HG03439 (cell line): ENCODE measurements around the gene NPEPL1.
A peak's percentile ranks its signal among the peaks of the same experiment; 100 is the strongest.

Experiments used
- ATAC-seq: cut with Tn5 transposase; IDR thresholded peaks from one replicate; pipeline ENCODE4 v1.9.1; 2021; ENCODE audit warnings: mild to moderate bottlenecking, moderate library complexity; ENCODE audit not compliant: unreplicated experiment

Gene NPEPL1

DNA sequence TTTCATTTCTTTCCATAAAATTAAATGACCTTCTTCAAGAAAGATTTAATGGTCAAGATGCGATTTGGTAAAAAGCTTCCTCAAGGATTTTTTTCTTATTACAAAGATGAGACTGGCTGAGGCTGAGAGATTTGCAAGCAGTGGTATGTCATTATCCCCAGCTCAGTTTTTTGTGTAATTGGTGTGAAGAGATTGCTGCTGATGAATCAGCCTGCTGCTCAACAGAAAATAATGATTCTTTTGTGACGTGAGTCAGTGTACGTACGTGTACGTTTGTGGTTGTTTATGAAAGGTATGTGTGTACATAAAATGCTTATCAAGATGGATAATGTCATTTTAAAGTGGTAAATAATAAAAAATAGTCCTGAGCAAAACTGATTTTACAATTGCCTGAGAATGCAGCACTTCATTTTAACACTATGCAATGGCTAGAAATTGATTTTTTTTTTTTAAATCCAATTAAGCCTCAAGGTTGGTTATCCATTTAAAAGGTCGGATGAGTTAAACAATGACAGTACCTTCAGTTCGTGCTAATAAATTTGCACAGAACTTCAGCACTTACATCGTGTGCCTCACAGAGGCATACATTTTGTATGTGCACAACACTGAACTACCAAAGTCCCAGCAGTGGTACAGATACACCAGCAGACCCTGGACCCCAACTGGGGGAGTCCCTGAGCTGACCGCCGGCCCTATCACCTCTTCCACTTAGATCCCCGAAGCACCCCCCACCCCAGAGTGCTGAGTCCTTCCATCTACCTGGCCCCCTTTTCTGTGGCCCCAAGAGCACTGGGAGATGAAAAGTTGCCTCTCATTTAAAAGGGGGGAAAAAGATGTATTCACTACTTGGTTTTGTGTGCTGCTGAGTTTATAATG, 9.7 kb upstream of the NPEPL1 start:
- no peak for ATAC-seq

DNA sequence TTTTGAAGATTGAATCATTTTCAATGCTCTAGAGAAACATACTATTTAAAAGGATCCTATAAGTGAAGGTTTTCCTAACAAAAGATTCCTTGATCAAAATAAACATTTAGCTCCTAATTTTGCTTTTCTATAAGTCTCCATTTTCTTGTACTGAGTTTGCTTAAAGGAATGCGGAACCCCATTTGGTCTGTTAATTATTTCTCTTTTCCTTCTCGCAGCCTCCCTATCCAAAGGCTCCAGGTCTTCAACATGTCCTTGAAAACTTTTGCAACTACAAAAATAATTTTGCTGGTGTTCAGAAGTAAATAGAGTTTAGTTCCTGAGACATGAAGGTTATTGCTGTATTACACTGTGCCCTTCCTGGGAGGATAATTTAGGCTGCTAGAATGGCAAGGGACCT, 8.3 kb upstream of the NPEPL1 start:
- ATAC-seq = no peak

DNA sequence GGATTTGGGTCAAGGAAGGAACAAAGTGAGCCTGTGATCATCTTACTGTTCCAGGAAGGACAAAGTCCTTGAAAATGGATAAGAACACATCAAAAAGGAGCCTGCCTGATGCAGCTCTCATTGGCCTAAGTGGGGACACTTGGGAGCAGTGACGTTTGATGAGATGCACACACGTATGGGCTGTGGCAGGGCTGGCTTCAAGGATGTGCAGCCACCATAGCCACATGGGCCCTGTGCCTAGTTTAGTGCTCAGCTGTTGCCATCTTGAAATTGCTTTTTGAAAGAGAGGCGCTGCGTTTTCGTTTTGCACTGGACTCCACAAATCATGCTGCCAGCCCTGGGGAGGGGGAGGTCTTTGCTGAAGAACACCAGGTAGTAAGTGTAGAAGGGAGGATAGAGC, 6.6 kb upstream of the NPEPL1 start:
- no peak for ATAC-seq

GRCh38 chr20:58688414-58688813, 4.2 kb upstream of the NPEPL1 start:
- ATAC-seq = no peak

GRCh38 chr20:58688840-58689239, 3.8 kb upstream of the NPEPL1 start:
- ATAC-seq = no peak

DNA sequence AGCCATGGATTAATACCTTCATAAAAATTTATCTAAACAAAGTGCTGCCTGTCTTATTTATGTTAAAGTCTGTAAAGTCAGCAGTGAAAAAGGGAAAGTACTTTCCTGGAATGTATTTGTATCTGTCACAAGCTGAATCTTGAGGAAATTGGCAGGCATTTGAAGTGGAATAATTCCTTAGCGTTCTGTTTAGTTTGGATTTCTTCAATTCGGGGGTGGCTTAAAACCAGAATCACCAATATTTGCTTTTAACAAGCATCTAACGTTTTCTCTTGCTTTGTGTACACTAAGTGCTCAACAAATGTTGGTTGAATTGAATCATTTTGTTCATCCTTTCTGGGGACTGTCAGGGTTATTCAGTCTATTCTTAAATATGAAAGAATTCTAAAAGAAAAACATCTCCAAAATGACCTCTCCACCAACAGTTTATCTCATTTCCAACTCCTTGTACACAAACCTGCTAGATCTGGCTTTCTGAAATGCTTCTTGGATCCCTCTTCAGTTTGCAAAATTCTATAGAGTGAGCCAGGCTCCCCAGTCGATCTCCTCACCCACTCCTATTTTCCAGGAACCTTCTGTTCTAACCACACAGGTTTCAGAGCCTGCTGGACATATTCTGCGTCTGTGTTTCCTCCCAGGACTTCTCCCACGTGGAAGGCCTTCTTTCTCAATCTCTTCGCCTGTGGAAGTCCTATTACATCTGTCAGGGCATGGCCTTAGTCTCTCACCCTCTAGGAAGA, 2.0 kb upstream of the NPEPL1 start:
- ATAC-seq = no peak

DNA sequence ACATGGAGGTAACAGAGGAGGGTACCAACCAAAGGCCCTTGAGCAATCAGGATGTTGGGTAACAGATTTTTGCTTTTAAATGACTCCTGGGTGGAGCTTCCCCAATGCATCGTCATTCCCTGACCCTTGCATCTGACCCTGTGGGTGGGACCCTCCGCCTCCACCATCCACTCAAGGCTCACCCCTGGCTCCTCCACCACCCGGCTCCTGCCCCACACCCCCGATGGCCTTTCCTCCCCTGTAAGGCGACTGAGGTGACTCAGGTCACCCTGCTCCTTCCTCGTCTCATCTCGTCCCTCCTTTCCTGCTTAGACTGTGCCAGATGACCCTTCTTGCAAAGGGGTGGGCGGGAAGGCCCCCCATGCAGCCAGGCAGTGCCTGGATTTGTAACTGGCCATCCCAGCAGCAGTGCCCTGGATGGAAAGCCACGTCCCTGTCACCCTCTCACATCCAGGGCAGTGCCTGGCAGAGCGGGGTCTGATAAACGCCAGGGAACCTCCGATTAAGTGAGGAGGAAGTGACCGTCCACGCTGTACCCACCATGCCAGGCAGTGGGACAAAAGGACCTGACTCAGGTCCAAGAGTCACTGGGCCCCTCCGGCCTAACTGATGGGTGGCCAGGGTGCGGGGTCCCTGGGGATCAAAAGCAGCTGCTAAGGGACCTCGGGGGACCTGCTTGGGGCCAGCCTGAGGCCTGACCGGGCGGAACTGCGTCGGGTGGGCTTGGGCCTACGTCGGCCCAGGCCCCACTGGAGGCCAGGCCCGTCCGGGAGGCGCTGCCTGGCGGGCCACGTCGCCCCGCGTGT, 624 bp upstream of the NPEPL1 start:
- no peak for ATAC-seq

- ATAC-seq = peak; percentile 9
These were observed 816 bp downstream of the NPEPL1 start for GRCh38 chr20:58693226-58694006.

DNA sequence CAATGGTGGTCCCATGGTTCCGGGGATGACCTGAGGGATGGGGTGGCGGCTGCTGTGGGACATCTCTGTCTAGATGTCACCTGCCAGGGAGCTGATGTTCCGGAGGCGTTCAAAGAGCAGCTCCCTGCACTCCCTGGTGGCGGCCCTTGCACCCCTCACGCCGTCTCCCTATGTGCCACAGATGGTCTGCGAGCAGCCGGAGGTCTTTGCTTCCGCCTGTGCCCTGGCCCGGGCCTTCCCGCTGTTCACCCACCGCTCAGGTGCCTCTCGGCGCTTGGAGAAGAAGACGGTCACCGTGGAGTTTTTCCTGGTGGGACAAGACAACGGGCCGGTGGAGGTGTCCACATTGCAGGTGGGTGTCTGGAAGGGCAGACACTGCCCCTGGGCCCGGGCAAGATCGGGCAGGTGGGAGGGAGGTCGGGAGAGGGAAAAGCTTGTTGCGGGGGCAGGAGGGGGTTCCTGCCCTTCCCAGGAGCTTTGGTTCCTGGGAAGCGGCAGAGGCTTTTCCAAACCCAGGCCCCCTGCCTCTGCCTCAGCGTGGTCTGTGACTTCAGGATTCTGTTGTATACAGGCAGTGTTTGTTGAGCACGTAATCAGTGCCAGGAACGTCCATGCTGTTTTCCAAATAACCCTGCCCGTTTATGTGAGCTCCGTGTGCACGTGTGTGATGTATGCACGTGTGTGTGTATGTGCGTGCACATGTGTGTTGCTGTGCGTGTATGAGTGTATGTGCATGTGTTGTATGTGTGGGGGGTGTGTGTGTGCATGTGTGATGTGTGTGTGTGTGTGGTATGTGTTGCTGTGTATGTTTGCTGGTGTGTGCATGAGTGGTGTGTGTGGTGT, 1.9 kb downstream of the NPEPL1 start:
- no peak for ATAC-seq

DNA sequence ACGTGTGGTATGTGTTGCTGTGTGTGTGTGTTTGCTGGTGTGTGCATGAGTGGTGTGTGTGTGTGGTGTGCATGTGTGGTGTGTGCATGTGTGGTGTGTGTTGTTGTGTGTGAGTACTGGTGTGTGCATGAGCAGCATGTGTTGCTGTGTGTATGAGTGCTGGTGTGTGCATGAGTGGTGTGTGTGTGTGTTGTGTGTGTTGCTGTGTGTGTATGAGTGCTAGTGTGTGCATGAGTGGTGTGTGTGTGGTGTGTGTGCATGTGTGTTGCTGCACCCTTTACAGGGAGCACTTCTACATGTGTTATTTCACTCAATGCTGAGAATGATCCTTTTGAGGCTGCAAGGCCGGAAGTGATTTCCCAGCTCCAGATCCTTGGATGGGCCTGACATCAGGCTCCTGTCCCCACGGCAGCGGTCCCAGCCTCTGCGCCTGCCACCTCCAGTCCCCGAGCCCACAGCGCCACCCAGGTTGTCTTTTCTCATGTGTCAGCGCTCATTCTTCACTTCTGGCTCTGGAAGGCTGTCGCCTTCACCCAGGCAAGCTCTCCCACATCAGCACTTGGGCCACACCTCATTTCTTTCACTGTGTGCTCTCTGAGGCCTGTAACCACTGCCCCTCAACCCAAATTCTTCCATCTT, 2.6 kb downstream of the NPEPL1 start:
- ATAC-seq = no peak

DNA sequence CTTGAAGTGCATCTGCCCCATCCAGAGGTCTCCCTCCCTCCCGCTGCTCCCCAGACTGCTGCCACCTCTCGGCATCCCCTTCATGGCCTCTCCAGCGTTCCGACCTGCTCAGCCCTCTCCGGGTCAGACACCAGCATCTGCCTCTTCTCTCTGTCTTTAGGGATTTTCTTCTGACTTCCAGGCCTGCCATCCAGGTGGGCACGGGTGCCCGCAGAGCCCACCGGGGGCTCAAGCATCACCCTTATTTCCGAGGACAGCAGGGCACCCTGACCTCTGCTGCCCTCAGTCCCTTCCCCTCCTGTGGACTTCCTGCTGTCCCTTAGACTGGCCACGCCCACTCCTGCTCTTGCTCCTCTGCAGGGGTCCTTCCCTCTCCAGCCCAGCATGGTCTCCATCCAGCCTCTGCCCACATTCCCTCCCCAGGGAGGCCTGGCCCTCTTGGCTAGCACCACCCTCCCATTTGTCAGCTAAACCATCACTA, 3.3 kb downstream of the NPEPL1 start:
- no peak for ATAC-seq

DNA sequence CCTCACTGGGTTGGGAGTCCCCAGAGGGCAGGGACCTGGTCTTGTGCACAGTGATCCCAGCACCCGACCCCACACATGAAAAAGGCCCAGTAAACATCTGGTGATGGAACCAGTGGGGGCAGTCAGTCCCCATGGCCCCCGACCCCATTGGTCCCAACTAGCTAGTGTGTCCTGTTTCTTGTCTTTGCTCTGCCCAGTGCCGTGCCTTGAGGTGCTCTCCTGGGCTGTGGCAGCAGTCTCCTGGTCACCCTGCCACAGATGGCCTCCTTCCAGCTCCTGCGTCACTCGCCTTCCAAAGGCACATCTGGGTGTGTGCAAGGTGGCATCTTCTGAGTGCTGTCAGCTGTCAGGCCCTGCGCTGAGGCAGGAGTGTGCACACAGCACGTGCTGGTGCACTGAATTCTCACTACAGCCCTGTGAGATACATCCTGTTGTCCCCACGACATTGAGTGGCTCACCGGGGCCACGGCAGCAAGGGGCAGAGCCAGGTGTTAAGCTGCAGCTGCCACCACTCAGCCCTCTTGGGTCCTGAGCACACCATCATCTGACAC, 3.9 kb downstream of the NPEPL1 start:
- no peak for ATAC-seq

GRCh38 chr20:58697201-58697866, 4.7 kb downstream of the NPEPL1 start:
- ATAC-seq = no peak

- ATAC-seq = no peak
These were observed 5.5 kb downstream of the NPEPL1 start for GRCh38 chr20:58697867-58698703.

DNA sequence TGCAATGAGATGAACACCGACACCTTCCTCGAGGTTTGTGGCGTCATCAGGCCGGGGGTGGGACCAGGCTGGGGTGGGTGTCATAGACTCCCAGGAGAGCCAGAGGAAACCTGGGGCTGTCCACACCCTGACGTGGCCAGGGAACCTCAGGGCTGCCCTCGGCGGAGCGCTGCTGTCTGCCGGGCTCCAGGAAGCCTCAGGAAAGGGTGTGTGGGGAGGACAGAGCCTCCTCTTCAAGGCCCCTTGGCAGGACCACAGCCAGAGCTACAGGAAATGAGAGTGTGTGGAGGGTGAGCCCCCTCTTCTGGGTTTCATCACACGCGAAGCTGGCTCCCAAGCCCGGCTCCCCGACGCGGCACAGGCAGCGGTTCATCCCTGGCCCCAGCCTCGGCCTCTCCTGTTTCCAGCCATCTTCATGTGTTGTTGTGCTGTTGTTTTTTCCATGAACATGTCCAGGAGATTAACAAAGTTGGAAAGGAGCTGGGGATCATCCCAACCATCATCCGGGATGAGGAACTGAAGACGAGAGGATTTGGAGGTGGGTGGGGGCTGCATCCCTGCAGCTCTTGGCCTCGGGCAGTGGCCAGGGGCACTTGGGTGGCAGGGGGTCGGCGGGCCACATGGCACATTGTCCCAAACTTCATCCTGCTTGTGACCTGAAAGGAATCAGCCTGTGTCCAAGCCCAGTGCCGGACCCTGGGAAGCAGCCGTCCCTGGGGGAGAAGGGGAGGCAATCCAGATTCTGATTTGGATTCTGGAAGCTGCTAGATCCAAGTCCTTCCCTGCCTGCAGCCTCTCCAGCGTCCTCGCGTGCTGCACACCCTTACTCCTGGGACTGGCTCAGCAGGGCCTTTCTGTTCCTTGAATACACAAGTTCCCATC, 6.4 kb downstream of the NPEPL1 start:
- no peak for ATAC-seq

DNA sequence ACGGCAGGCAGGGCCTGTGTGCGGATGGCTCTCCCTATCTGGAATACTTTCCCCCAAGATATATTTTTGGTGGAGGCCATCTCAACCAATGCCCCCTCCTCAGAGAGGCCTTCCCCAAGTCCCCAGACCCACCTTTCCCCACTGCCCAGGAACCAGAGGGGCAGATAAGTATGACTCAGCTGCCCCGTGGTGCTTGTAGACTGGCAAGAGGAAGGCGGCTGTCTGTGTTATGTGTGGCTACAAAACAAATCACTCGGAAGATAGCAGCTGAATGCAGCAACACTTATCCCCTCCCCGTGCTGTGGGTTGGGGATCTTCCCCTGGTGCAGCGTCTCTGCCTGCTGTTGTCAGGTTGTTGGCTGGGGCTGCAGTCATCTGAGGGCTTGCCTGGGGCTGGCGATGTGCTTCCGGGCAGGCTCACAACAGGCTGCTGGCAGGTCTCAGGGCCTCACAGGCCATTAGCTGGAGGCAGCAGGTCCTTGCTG, 7.1 kb downstream of the NPEPL1 start:
- ATAC-seq = no peak
